GM21619 (cell line): ENCODE measurements around the gene TENM4.

Experiments
- ATAC-seq: cut with Tn5 transposase; IDR thresholded peaks from one replicate; pipeline ENCODE4 v1.9.1; 2021; ENCODE audit not compliant: unreplicated experiment

Gene TENM4

GRCh38 chr11:78876676-78877075 lies 564.2 kb downstream of the TENM4 start:
- no peak for ATAC-seq

GRCh38 chr11:78870655-78871054 lies 570.2 kb downstream of the TENM4 start:
- no peak for ATAC-seq

- ATAC-seq, result no peak
Measured at GRCh38 chr11:78869293-78869692, 571.5 kb downstream of the TENM4 start.

GRCh38 chr11:78868563-78868962 lies 572.3 kb downstream of the TENM4 start:
- no peak for ATAC-seq

- ATAC-seq, result no peak
Measured at GRCh38 chr11:78860720-78861422, 580.0 kb downstream of the TENM4 start.

- ATAC-seq, result no peak
Measured at GRCh38 chr11:78857688-78858087, 583.1 kb downstream of the TENM4 start.

GRCh38 chr11:78856211-78856610 lies 584.6 kb downstream of the TENM4 start:
- no peak for ATAC-seq

- no peak for ATAC-seq
Measured at GRCh38 chr11:78855116-78855515, 585.7 kb downstream of the TENM4 start.

- ATAC-seq, result no peak
Measured at GRCh38 chr11:78853521-78853920, 587.3 kb downstream of the TENM4 start.

GRCh38 chr11:78851878-78852586 lies 588.8 kb downstream of the TENM4 start:
- ATAC-seq, result no peak

- no peak for ATAC-seq
Measured at GRCh38 chr11:78850078-78850477, 590.8 kb downstream of the TENM4 start.

- ATAC-seq, result no peak
Measured at GRCh38 chr11:78846269-78846668, 594.6 kb downstream of the TENM4 start.

GRCh38 chr11:78845496-78845895 lies 595.3 kb downstream of the TENM4 start:
- ATAC-seq, result no peak

GRCh38 chr11:78841456-78842060 lies 599.3 kb downstream of the TENM4 start:
- no peak for ATAC-seq

- ATAC-seq, result no peak
Measured at GRCh38 chr11:78840623-78841022, 600.2 kb downstream of the TENM4 start.

GRCh38 chr11:78840200-78840599 lies 600.6 kb downstream of the TENM4 start:
- ATAC-seq, result no peak

GRCh38 chr11:78838417-78838816 lies 602.4 kb downstream of the TENM4 start:
- ATAC-seq, result no peak

GRCh38 chr11:78835646-78836045 lies 605.2 kb downstream of the TENM4 start:
- no peak for ATAC-seq

- no peak for ATAC-seq
Measured at GRCh38 chr11:78834886-78835285, 605.9 kb downstream of the TENM4 start.

- ATAC-seq, result no peak
Measured at GRCh38 chr11:78833237-78833636, 607.6 kb downstream of the TENM4 start.

- no peak for ATAC-seq
Measured at GRCh38 chr11:78832226-78832947, 608.4 kb downstream of the TENM4 start.

GRCh38 chr11:78831571-78831970 lies 609.3 kb downstream of the TENM4 start:
- no peak for ATAC-seq
